GM19395 (cell line): Measurements from ENCODE around the gene DEPDC5.
"Not testable (repeated sequence)": the region's sequence is repeated elsewhere in the genome, so short reads cannot be mapped to it uniquely, and the experiment has no call there.

ENCODE experiments used
- ATAC-seq: cut with Tn5 transposase; IDR thresholded peaks from one replicate; pipeline ENCODE4 v1.9.1; 2021; ENCODE audit warnings: mild to moderate bottlenecking, moderate library complexity; ENCODE audit not compliant: unreplicated experiment

The DEPDC5 gene

DNA sequence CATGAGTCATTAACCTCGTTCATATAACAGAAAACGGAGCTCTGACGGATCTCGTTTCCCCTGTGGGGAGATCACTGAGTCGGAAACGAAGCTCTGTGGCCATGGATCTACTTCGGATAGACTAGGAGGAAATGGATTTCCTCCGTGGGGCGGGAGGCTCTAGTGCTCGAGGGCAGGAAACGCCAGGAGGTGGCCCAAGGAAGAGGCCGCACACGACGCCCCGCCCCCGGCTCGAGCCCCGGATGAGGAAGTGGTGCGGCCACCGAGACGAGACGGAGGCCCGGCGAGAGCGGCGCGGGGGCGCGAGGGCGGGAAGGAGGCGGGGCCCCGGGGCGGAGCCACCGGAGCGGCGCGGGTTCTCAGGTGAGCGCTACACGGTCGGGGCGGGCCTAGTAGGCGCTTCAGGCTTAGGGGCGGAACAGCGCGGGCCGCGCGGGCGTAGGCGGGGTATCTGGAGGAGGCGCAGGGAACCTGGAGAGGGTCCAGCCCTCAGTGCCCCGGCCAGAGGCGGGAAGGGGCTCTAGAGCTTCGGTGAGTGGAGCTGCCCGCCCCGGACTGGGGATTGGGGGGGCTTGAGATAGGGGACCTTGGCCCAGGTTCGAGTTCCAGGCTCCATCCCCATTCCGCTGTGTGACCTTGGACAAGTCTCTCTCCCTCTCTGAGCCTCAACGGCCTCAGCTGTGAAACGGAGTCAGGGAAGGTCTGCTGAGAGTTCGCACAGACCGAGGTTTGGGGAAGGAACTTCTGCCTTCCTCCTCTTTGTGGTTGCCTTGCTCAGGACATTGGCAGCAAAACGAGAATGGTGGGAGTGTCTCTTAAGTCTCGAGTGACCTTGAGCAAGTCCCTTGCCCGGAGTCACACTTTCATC is at the start of gene DEPDC5:
DEPDC5 (plus strand) TSS at position 386 of the 868 bp plus-strand sequence. CDS start 903 bp downstream, outside the sequence.
- peak; percentile 63 for ATAC-seq

GRCh38 chr22:31707519-31707918 is 46.3 kb upstream of the DEPDC5 start:
- no peak for ATAC-seq

DNA sequence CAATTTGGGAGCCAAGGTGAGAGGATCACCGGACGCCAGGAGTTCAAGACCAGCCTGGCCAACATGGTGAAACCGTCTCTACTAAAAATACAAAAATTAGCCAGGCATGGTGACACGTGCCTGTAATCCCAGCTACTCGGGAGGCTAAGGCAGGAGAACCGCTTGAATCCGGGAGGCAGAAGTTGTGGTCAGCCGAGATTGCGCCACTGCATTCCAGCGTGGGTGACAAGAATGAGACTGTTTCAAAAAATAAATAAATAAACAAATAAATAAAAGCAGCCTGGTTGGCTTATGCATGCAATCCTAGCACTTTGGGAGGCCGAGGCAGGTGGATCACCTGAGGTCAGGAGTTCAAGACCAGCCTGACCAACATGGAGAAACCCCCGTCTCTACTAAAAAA is 42.6 kb upstream of the DEPDC5 start:
- not testable (repeated sequence) for ATAC-seq

DNA sequence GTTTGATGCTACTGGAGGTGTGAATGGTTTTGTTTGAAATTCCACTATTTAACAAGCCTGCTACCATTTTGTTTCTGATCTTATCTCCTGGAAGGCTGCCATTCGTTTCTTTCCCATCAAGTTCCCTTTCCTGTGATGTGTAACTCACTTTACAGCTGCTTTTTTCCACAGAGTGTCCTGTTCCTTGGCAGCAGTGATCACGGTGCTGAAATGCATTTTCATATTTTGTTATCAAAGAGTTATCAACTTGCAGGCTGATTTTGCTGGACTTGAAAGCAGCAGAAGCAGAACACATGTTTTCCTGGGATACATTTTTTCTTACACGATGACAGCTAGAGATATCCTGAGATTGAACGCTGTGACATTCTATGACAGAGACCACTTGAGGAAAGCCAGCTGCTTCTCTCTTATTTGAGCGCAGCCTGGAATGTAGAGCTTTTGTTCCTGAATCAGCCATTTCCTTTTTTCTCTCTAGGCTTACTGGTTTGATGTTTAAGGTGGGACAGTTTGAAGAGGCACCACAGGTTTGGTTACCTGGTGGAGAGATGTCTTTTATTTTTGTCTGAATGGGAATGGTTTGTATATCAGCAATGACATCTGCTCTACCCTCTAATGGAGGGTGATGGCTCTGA is 38.6 kb upstream of the DEPDC5 start:
- no peak for ATAC-seq

DNA sequence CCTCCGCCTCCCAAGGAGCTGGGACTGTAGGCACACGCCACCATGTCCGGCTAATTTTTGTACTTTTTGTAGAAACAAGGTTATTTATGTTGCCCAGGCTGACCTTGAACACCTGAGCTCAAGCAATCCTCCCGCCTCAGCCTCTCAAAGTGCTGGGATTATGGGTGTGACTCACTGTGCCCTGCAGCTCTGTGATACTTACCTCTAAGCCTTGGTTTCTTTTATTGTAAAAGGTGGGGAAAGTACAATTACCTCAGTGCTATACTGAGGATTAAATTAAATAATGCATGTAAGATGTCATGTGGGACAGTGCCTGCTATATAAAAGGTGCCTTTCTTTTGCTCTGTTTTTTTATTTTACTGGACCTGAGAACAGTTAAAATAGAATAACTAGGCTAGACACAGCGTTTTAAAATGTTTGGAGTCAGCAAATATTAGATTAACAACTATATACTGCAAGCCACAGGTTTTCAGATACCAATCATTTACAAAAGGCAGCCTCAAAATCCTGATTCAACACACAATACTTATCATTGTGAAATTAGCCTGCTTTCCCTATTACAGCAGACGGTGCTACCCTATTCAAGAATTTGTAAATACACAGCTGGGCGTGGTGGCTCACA is 33.9 kb upstream of the DEPDC5 start:
- ATAC-seq: no peak

GRCh38 chr22:31723723-31724122 is 30.1 kb upstream of the DEPDC5 start:
- no peak for ATAC-seq

- ATAC-seq: no peak
These were observed 27.1 kb upstream of the DEPDC5 start for GRCh38 chr22:31726692-31727091.

DNA sequence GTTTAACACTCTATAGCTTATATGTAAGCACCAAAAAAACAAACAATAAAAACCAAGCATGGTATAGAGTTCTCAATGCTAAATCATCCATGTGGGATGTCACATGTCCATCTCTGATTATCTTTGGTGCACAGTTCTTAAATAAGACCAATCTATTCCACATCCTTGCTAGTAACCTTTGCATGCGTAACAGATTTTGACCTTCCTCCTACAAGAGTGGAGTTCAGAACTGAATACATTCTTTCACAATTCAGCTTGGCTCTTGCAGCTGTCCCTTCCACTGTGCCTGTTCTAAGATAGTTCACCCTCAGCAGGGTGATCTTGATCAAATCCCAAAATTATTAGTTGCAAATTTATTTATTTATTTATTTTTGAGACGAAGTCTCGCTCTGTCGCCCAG is 25.0 kb upstream of the DEPDC5 start:
- no peak for ATAC-seq

GRCh38 chr22:31730344-31730711 is 23.5 kb upstream of the DEPDC5 start:
- no peak for ATAC-seq

DNA sequence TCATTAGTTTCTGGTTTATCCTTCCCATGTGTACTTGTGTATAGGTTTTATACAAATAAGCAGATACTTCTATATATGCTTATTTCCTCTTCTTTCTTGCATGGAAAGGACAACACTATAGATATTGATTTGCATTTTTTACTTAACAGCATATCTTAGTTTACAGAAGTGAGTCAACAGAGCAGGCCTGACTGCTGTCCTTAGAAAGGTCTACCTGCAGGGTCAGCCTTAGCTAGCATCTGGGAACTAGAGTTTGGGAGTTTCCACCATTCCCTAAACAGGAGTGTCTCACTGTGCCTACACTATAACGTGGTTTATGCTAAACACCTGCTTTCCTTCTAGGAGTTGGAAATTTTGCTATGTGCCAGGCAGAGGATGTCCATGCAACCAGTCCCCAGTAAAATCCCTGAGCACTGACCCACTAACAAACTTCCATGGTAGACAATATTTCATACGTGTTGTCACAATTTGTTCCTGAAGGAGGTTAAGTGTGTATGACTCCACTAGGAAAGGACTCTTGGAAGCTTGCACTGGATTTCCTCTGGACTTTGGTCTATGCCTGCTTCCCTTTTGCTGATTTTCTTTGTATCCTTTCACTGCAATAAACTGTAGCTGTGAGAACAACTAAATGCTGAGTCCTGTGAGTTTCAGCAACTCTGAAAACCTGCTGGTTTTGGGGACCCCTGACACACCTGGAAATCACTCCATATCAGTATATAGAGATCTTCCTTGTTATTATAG is 21.6 kb upstream of the DEPDC5 start:
- no peak for ATAC-seq

DNA sequence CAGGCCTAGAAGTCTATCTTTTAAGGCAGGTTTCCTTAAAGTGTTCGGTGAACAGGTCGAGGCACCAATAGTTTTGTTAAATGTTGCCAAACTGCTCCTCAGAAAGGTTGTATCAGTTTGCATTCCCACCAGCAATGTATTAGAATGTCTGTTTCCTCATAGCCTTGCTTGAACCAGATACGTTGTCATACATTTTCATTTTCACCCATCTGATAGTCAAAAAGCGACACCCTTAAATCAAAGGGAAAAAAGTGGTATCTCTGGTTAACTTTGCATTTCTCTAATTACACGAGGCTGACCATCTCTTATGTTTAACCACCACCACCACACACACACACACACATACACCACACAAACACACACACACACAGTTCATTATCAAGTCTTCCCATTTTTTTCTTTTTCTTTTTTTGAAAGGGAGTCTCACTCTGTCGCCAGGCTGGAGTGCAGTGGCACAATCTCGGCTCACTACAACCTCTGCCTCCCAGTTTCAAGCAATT is 20.2 kb upstream of the DEPDC5 start:
- no peak for ATAC-seq

DNA sequence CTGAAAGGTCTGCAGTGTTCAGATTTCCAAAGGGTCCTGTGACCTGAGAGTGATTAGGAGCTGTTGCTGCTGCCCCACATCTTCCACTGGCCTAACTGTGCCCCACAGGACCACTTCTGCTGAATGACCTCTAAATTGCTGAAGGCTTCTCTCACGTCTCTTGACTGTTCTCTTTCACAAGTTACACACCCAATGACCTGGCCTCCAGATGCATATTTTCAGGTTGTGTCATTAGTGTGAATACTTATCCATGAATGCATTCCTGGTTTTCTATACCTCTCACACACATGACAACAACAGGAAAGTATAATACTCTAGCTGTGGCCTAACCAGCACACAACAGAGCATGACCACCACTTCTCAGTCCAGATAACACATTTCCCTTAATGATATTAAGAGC is 19.3 kb upstream of the DEPDC5 start:
- no peak for ATAC-seq

- ATAC-seq: no peak
These were observed 17.4 kb upstream of the DEPDC5 start for GRCh38 chr22:31736458-31736857.

DNA sequence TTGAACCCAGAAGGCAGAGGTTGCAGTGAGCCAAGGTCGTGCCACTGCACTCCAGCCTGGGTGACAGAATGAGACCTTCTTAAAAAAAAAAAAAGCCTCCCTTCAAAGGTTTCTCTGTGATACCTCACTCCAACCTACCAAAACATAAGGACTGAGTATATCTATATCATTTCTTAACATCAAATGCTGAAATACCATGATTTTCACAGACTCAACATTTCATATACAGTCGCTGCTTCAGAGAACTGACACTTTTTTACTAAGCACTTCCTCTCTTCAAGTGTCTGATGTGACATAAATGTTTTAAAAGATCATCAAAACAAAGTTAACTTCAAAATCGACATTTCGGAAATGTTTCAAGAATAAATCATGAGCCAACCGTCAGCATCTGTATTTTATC is 15.9 kb upstream of the DEPDC5 start:
- ATAC-seq: no peak

DNA sequence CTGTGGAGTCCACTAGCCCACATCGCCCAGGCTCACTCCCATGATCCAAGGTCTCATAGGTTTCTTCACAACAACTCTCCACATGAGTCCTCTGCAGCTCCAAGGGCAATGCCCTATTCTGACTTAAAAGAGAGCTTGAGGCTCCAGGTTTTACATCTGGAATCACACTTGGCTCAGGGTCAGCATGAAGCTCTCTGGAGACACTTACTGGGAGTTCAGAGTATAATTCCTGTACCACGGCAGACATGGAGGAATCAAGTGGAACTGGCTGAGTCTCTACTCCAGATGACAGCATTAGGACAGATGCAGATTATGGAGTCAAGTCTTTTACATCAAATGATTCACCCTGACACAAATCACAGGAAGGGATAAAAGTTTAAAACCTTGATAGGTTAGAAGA is 15.3 kb upstream of the DEPDC5 start:
- ATAC-seq: no peak

DNA sequence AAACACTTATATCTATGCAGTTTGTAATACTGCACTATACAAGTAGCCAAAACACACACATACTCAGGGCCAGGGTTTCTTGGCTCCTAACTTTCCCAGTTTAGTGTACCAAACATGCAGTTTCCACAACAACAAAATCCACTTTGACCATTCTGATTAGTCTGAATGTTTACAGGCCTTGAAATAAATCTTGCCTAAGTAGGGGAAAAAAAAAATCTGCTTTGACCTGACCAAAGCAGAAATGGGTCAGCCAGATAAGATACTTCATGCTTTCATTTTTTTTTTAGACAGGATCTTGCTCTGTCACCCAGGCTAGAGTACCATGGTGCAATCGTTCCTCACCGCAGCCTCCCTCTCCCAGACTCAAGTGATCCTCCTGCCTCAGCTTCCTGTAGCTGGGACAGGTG is 14.0 kb upstream of the DEPDC5 start:
- ATAC-seq: no peak

- ATAC-seq: not testable (repeated sequence)
These were observed 13.5 kb upstream of the DEPDC5 start for GRCh38 chr22:31740314-31740713.

- no peak for ATAC-seq
These were observed 11.7 kb upstream of the DEPDC5 start for GRCh38 chr22:31742115-31742514.

DNA sequence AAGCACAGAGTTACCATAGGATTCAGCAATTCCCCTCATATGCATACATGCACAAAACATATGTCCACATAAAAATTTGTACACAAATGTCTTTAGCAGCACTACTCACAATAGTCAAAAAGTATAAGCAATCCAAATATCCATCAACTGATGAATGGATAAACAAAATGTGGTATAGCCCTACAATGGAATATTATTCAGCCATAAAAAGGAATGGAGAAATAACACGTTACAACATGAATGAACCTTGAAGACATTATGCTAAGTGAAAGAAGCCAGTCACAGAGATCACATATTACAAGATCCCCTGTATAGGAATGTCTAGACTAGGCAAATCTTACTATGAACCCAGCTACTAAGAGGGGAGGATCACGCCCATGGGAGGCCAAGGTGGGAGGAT is 11.1 kb upstream of the DEPDC5 start:
- no peak for ATAC-seq

- ATAC-seq: no peak
These were observed 9.9 kb upstream of the DEPDC5 start for GRCh38 chr22:31743871-31744270.

DNA sequence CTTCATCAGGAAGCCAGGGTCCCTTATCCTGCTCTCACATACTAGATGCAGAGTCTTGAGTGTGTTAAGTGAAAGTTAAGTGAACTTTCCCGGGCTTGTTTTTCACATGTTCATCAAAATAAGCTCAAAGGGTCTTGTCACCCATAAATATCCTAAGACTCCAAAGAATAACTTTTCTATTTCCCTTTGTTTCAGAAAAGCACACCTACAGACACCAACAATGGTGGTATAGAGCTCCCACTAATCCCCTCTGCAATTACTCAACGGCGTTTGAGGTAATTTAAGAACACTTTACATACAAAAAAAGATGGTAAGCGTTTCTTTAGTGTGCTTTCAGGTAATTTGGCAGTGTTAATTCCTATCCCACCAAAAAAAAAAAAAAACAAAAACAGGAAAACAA is 6.4 kb upstream of the DEPDC5 start:
- ATAC-seq: no peak
